ENCODE results near the gene SPG11. TPM values are rescaled to one million over a fixed set of nuclear protein-coding genes. Genes with fewer than 3 reads are reported as not detected.
"Not testable (repeated sequence)": the region's sequence is repeated elsewhere in the genome, so short reads cannot be mapped to it uniquely, and the experiment has no call there.

SPG11 gene
- total RNA-seq, 1 experiment from 2014 or later = 65.1 TPM

DNA sequence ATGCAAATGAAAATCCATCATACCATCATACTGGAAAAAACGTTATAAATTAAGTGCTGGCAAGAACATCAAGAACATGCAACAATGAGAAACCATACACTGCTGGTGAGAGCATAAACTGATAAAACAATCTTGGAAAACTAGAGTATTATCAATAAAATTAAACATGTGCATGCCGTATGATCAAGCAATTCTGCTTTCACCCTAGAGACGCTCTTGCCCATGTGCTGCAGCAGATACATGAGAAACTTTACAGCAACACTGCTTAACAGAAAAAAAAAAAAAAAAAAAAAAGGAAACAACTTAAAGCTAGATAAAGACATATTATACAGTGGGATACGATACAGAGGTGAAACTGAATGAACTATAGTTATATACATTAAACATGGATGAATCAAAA lies 21.8 kb downstream of the SPG11 start:
- CTCF ChIA-PET = interaction anchor here (0.6 kb wide), 1 partner anchor 106 kb away, joined by 3 read pairs; no protein-coding TSS in a partner anchor
- peaks cover 70% of the 10 kb centered on the region for H3K36me3 Mint-ChIP-seq (ENCODE audit: insufficient read depth, unreplicated experiment)
- no peak for DNase-seq (ENCODE audit: unreplicated experiment)
- H3K4me3 Mint-ChIP-seq (ENCODE audit: unreplicated experiment) = no peak overlapping the region
- no TSS peak for BruUV-seq (replicated peaks)
- TF ChIP-seq, protein P1, sequence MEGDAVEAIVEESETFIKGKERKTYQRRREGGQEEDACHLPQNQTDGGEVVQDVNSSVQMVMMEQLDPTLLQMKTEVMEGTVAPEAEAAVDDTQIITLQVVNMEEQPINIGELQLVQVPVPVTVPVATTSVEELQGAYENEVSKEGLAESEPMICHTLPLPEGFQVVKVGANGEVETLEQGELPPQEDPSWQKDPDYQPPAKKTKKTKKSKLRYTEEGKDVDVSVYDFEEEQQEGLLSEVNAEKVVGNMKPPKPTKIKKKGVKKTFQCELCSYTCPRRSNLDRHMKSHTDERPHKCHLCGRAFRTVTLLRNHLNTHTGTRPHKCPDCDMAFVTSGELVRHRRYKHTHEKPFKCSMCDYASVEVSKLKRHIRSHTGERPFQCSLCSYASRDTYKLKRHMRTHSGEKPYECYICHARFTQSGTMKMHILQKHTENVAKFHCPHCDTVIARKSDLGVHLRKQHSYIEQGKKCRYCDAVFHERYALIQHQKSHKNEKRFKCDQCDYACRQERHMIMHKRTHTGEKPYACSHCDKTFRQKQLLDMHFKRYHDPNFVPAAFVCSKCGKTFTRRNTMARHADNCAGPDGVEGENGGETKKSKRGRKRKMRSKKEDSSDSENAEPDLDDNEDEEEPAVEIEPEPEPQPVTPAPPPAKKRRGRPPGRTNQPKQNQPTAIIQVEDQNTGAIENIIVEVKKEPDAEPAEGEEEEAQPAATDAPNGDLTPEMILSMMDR (IDR thresholded peaks at IDR 0.05; ENCODE audit: unreplicated experiment) = no peak
- intact Hi-C loops (cut with micrococcal nuclease) = no loop called here
- peaks cover 16% of the 10 kb centered on the region for H3K9me3 Mint-ChIP-seq (ENCODE audit: unreplicated experiment)
- no peaks in the 10 kb centered on the region for H3K27me3 Mint-ChIP-seq (ENCODE audit: insufficient read depth, unreplicated experiment)
- no peak overlapping the region for H3K27ac Mint-ChIP-seq (ENCODE audit: low read depth, unreplicated experiment)
- POLR2A ChIA-PET = interaction anchor here (0.8 kb wide), 1 partner anchor 13 kb away, joined by 3 read pairs; no protein-coding TSS in a partner anchor
- peaks cover 11% of the 10 kb centered on the region for H3K4me1 Mint-ChIP-seq (ENCODE audit: insufficient read depth, unreplicated experiment)

DNA sequence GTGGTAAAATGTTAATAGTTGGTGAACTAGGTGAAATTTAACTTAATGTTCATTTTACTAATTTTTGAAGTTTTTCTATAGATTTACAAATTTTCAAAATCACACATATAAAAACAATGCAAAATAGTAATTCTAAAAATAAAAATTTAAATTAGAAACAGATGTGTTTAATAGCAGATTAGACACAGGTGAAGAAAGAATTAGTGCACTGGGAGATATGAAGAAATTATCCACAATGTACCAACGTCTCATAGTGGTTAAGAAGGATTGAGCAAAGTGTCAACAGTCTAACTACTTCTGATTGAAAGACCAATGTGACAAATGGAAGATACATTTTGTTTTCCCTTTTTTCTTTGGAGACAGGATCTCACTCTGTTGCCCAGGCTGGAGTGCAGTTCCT lies 26.5 kb downstream of the SPG11 start:
- no peaks in the 10 kb centered on the region for H3K27me3 Mint-ChIP-seq (ENCODE audit: insufficient read depth, unreplicated experiment)
- DNase-seq (ENCODE audit: unreplicated experiment) = no peak
- POLR2A ChIA-PET = interaction anchor here (0.6 to 1.1 kb wide), 3 partner anchors 25 to 136 kb away, joined by 3 to 4 read pairs (median 3); no protein-coding TSS in a partner anchor
- H3K36me3 Mint-ChIP-seq (ENCODE audit: insufficient read depth, unreplicated experiment) = peaks cover 89% of the 10 kb centered on the region
- H3K27ac Mint-ChIP-seq (ENCODE audit: low read depth, unreplicated experiment) = no peak overlapping the region
- TF ChIP-seq, protein P1 (IDR thresholded peaks at IDR 0.05; ENCODE audit: unreplicated experiment) = no peak
- H3K4me3 Mint-ChIP-seq (ENCODE audit: unreplicated experiment) = no peak overlapping the region
- H3K9me3 Mint-ChIP-seq (ENCODE audit: unreplicated experiment) = no peaks in the 10 kb centered on the region
- H3K4me1 Mint-ChIP-seq (ENCODE audit: insufficient read depth, unreplicated experiment) = no peaks in the 10 kb centered on the region
- CTCF ChIA-PET = no interaction called here
- intact Hi-C loops (cut with micrococcal nuclease) = no loop called here
- BruUV-seq (replicated peaks) = no TSS peak

DNA sequence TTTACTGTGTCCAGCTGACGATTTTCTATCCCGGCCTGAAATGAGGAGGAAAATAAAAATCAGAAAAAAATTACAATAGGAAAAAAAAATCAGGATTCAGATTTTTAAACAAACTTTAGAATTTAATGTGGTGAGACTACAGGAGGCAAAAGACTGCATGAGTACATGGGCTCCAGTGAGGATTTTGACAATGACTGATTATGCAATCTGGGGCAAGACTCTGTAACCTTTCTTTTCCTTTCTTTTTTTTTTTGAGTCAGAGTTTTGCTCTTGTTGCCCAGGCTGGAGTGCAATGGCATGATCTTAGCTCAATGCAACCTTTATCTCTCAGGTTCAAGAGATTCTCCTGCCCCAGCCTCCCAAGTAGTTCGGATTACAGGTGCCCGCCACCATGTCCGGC lies 29.9 kb downstream of the SPG11 start:
- peak; percentile 69 for DNase-seq (ENCODE audit: unreplicated experiment)
- intact Hi-C loops (cut with micrococcal nuclease) = no loop called here
- peak overlapping the region; percentile 90 for H3K27ac Mint-ChIP-seq (ENCODE audit: low read depth, unreplicated experiment)
- TF ChIP-seq, protein P1 (IDR thresholded peaks at IDR 0.05; ENCODE audit: unreplicated experiment) = no peak
- no peaks in the 10 kb centered on the region for H3K9me3 Mint-ChIP-seq (ENCODE audit: unreplicated experiment)
- no peaks in the 10 kb centered on the region for H3K27me3 Mint-ChIP-seq (ENCODE audit: insufficient read depth, unreplicated experiment)
- CTCF ChIA-PET = interaction anchor here (1.3 to 1.6 kb wide), 3 partner anchors 21 to 55 kb away, joined by 3 to 6 read pairs (median 3); no protein-coding TSS in a partner anchor
- POLR2A ChIA-PET = interaction anchor here (0.7 to 2.4 kb wide), 9 partner anchors 9 to 165 kb away, joined by 3 to 10 read pairs (median 3); partner anchors contain the start of genes B2M, PATL2 and SPG11
- TSS peak; percentile 63 for BruUV-seq (replicated peaks)
- H3K4me3 Mint-ChIP-seq (ENCODE audit: unreplicated experiment) = no peak overlapping the region
- peaks cover 84% of the 10 kb centered on the region for H3K36me3 Mint-ChIP-seq (ENCODE audit: insufficient read depth, unreplicated experiment)
- H3K4me1 Mint-ChIP-seq (ENCODE audit: insufficient read depth, unreplicated experiment) = no peaks in the 10 kb centered on the region

DNA sequence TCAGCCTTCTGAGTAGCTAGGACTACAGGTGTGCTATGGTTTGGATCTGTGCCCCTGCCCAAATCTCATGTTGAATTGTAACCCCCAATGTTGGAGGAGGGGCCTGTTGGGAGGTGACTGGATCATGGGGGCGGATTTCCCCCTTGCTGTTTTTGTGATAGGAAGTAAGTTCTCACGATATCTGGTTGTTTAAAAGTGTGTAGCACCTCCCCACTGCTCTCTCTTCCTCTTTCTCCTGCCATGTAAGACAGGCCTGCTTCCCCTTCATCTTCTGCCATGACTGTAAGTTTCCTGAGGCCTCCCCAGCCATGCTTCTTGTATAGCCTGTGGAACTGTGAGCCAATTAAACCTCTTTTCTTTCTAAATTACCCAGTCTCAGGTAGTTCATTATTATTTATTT lies 38.2 kb downstream of the SPG11 start:
- H3K9me3 Mint-ChIP-seq (ENCODE audit: unreplicated experiment); H3K27me3 Mint-ChIP-seq (ENCODE audit: insufficient read depth, unreplicated experiment); DNase-seq (ENCODE audit: unreplicated experiment); BruUV-seq (replicated peaks); intact Hi-C loops (cut with micrococcal nuclease); H3K27ac Mint-ChIP-seq (ENCODE audit: low read depth, unreplicated experiment); H3K4me1 Mint-ChIP-seq (ENCODE audit: insufficient read depth, unreplicated experiment); H3K4me3 Mint-ChIP-seq (ENCODE audit: unreplicated experiment); CTCF ChIA-PET: not testable (repeated sequence)
- H3K36me3 Mint-ChIP-seq (ENCODE audit: insufficient read depth, unreplicated experiment) = peaks cover 77% of the 10 kb centered on the region
- POLR2A ChIA-PET = interaction anchor here (0.7 kb wide), 1 partner anchor 9 kb away, joined by 3 read pairs; no protein-coding TSS in a partner anchor
